ENCODE results near the gene TTC28. TPM values are rescaled to one million over a fixed set of nuclear protein-coding genes. Genes with fewer than 3 reads are reported as not detected.

TTC28 gene
- total RNA-seq, 1 experiment from 2014 or later = not detected

DNA sequence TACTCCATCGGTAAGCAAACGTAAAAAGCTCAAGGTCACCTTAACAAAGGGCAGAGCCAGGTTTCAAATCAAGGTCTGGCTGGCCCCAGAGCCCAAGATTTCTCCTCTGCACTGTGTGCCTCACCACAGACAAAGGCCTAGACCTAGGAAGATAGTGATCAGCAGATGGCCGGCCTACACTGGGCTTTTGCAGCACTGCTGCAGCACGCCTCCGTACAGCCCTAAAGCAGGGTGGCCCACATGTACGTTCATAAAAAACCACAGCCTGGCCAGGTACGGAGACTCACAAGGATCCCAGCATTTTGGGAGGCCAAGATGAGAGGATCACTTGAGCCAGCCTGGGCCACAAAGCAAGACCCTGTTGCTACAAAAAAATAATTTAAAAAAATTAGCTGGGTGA, 654.3 kb downstream of the TTC28 start:
- Mint-ChIP-seq H3K27me3 (ENCODE audit: insufficient read depth, unreplicated experiment) (peaks cover 13% of the 10 kb centered on the region), H3K36me3 (ENCODE audit: insufficient read depth, unreplicated experiment) (peaks cover 6% of the 10 kb centered on the region), H3K9me3 (ENCODE audit: unreplicated experiment) (no peaks in the 10 kb centered on the region), H3K4me3 (ENCODE audit: unreplicated experiment) (no peak overlapping the region), H3K4me1 (ENCODE audit: insufficient read depth, unreplicated experiment) (no peaks in the 10 kb centered on the region), H3K27ac (ENCODE audit: low read depth, unreplicated experiment) (no peak overlapping the region)
- intact Hi-C loops (cut with micrococcal nuclease) = no loop called here
- POLR2A ChIA-PET = no interaction called here
- no peak for DNase-seq (ENCODE audit: unreplicated experiment)
- no TSS peak for BruUV-seq (replicated peaks)
- TF ChIP-seq, protein P1, sequence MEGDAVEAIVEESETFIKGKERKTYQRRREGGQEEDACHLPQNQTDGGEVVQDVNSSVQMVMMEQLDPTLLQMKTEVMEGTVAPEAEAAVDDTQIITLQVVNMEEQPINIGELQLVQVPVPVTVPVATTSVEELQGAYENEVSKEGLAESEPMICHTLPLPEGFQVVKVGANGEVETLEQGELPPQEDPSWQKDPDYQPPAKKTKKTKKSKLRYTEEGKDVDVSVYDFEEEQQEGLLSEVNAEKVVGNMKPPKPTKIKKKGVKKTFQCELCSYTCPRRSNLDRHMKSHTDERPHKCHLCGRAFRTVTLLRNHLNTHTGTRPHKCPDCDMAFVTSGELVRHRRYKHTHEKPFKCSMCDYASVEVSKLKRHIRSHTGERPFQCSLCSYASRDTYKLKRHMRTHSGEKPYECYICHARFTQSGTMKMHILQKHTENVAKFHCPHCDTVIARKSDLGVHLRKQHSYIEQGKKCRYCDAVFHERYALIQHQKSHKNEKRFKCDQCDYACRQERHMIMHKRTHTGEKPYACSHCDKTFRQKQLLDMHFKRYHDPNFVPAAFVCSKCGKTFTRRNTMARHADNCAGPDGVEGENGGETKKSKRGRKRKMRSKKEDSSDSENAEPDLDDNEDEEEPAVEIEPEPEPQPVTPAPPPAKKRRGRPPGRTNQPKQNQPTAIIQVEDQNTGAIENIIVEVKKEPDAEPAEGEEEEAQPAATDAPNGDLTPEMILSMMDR (IDR thresholded peaks at IDR 0.05; ENCODE audit: unreplicated experiment) = no peak
- CTCF ChIA-PET = interaction anchor here (0.7 kb wide), 1 partner anchor 661 kb away, joined by 3 read pairs; no protein-coding TSS in a partner anchor

DNA sequence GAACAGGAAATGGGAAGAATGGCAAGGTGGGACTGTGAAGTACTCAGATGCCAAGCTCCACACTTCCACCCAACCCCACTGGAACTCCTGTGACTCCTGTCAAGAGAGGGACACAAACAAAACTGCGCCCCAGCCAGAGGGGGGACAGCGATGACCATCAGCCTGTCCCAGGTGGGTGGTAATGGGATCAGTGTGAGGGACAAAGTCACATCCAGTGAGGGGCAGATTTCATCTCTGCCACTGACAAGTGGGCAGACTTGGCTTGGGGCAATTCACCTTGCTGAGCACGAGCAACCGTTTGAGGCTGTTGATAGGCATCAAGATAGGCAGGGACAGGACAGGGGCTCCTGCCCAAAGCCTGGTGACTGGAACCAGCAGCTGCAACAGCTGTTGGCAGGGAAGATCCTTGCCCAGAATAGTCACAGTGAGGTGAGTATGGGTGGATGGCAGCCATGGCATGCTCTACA, 655.2 kb downstream of the TTC28 start:
- DNase-seq (ENCODE audit: unreplicated experiment) = no peak
- no TSS peak for BruUV-seq (replicated peaks)
- Mint-ChIP-seq H3K9me3 (ENCODE audit: unreplicated experiment) (no peaks in the 10 kb centered on the region), H3K4me1 (ENCODE audit: insufficient read depth, unreplicated experiment) (peaks cover 8% of the 10 kb centered on the region), H3K27ac (ENCODE audit: low read depth, unreplicated experiment) (no peak overlapping the region), H3K4me3 (ENCODE audit: unreplicated experiment) (no peak overlapping the region), H3K36me3 (ENCODE audit: insufficient read depth, unreplicated experiment) (peaks cover 6% of the 10 kb centered on the region), H3K27me3 (ENCODE audit: insufficient read depth, unreplicated experiment) (peaks cover 13% of the 10 kb centered on the region)
- TF ChIP-seq, protein P1 (IDR thresholded peaks at IDR 0.05; ENCODE audit: unreplicated experiment) = no peak
- ChIA-PET CTCF (no interaction called here), POLR2A (no interaction called here)
- intact Hi-C loops (cut with micrococcal nuclease) = no loop called here

DNA sequence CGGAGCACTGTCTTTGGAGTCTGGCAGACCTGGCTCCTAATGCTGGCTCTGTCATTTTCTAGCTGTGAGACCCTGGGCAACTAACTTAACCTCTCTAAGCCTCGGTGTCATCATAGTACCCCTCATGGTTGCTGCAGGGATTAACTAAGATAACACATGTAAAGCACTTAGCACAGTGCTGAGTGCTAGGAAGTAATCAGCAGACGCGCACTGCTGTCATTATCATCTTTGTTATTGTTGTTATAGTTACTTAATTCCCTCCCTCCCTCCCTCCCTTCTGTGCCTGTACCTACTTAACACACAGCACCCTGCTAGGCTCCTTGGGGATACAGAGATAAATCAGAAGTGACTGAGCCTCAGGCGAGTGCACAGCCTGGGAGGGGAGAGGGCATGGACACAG, 655.9 kb downstream of the TTC28 start:
- Mint-ChIP-seq H3K27ac (ENCODE audit: low read depth, unreplicated experiment) (no peak overlapping the region), H3K9me3 (ENCODE audit: unreplicated experiment) (no peaks in the 10 kb centered on the region), H3K4me3 (ENCODE audit: unreplicated experiment) (no peak overlapping the region), H3K36me3 (ENCODE audit: insufficient read depth, unreplicated experiment) (peaks cover 6% of the 10 kb centered on the region), H3K4me1 (ENCODE audit: insufficient read depth, unreplicated experiment) (peaks cover 10% of the 10 kb centered on the region), H3K27me3 (ENCODE audit: insufficient read depth, unreplicated experiment) (peaks cover 13% of the 10 kb centered on the region)
- BruUV-seq (replicated peaks) = no TSS peak
- ChIA-PET CTCF (no interaction called here), POLR2A (interaction anchor here (0.7 kb wide), 1 partner anchor 84 kb away, joined by 3 read pairs; no protein-coding TSS in a partner anchor)
- DNase-seq (ENCODE audit: unreplicated experiment) = no peak
- intact Hi-C loops (cut with micrococcal nuclease) = no loop called here
- TF ChIP-seq, protein P1 (IDR thresholded peaks at IDR 0.05; ENCODE audit: unreplicated experiment) = no peak

DNA sequence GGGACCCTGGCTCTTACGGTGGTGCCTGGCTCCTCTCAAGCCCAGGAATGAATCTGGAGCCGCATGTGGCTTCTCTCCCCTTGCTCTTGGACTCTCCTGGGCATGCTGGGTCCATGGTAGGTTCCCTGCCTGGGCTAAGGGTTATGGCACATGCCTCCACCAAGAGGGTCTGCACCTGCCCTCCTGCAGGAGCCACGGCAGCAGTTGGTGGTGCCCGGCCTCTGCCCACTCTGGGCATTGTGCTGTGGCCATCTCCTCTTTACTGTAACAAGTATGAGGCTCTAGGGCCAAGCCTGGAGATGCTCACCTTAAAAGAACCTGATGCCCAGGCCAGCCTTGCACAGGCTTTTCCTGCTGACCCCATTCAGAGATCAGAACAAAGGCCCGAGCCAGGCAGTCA, 656.6 kb downstream of the TTC28 start:
- H3K36me3 Mint-ChIP-seq (ENCODE audit: insufficient read depth, unreplicated experiment) = peaks cover 6% of the 10 kb centered on the region
- peaks cover 10% of the 10 kb centered on the region for H3K4me1 Mint-ChIP-seq (ENCODE audit: insufficient read depth, unreplicated experiment)
- BruUV-seq (replicated peaks) = no TSS peak
- DNase-seq (ENCODE audit: unreplicated experiment) = no peak
- peaks cover 13% of the 10 kb centered on the region for H3K27me3 Mint-ChIP-seq (ENCODE audit: insufficient read depth, unreplicated experiment)
- ChIA-PET POLR2A (interaction anchor here (0.7 kb wide), 1 partner anchor 84 kb away, joined by 3 read pairs; no protein-coding TSS in a partner anchor), CTCF (interaction anchor here (0.7 to 5.1 kb wide), 2 partner anchors 571 to 807 kb away, joined by 3 to 69 read pairs; no protein-coding TSS in a partner anchor)
- no peaks in the 10 kb centered on the region for H3K9me3 Mint-ChIP-seq (ENCODE audit: unreplicated experiment)
- no peak overlapping the region for H3K27ac Mint-ChIP-seq (ENCODE audit: low read depth, unreplicated experiment)
- intact Hi-C loops (cut with micrococcal nuclease) = no loop called here
- H3K4me3 Mint-ChIP-seq (ENCODE audit: unreplicated experiment) = no peak overlapping the region
- TF ChIP-seq, protein P1 (IDR thresholded peaks at IDR 0.05; ENCODE audit: unreplicated experiment) = no peak
